ENCODE measurements around the gene ELL3.
"Not testable (repeated sequence)": the region's sequence is repeated elsewhere in the genome, so short reads cannot be mapped to it uniquely, and the experiment has no call there.

The ELL3 gene

DNA sequence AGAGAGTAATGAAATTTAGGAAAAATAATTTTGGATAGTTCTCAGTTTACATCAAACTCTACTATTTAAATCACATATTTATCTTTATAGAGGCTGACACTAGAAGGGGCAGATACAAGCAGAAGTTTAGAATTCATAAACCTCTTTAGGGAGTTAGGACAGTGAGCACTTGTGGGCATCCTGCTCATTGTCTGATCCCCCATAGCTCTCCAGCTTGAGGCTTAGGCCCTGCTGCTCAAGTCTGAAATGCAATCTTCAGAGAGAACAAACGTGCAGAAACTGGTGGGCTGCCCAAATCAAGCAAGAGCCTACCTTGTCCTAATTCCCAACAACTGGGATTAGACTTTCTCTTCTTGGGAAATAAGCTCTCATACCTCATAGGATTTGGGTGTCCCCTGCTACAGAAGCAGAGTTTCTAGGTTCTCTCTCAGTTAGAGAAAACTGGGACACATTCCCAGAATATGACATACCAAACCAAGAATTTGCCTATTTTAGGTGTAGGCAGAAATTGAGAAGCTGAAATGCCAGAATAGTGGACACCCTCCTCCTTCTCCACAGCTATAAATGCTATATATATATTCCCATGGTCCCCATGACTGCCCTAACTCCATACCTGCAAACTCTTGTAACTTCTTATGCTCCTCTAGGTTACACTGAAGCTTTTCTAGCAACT is 48.6 kb downstream of the ELL3 start:
- DNase-seq (ENCODE audit: low read depth in 3 of 3, low spot score in 1 of 3) = not testable (repeated sequence)

DNA sequence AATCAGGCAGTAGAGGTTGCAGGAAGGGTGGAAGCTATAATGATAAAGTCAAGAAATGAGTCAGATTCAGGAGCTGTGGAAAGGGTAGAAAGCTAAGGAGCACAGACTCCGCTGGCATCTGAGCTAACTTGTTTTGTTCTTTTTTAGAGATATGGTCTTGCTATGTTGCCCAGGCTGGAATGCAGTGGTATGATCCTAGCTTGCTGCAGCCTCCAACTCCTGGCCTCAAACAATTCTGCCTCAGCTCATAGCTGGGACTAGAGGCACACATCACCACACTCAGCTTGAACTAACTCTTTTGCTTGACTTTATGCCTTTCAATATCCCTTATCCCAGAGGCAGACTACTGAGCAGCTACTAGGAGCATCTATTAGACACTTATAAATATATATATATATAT is 50.5 kb downstream of the ELL3 start:
- DNase-seq (ENCODE audit: low read depth in 3 of 3, low spot score in 1 of 3) = not testable (repeated sequence)

- DNase-seq (ENCODE audit: low read depth in 3 of 3, low spot score in 1 of 3) = no peak
These were observed 53.6 kb downstream of the ELL3 start for GRCh38 chr15:43723151-43723550.

Measured in stimulated activated CD4-positive, alpha-beta T cell treated with anti-CD3 and anti-CD28 coated beads, TNF-alpha, amount 100 ng/mL, for 1 hour (primary cell).